ENCODE results near the gene KIF1C. TPM values are rescaled to one million over a fixed set of nuclear protein-coding genes. Genes with fewer than 3 reads are reported as not detected.
A peak's percentile ranks its signal among the peaks of the same experiment; 100 is the strongest.

Gene KIF1C
- total RNA-seq, 1 donor from 2014 or later, result 94.0 TPM

DNA sequence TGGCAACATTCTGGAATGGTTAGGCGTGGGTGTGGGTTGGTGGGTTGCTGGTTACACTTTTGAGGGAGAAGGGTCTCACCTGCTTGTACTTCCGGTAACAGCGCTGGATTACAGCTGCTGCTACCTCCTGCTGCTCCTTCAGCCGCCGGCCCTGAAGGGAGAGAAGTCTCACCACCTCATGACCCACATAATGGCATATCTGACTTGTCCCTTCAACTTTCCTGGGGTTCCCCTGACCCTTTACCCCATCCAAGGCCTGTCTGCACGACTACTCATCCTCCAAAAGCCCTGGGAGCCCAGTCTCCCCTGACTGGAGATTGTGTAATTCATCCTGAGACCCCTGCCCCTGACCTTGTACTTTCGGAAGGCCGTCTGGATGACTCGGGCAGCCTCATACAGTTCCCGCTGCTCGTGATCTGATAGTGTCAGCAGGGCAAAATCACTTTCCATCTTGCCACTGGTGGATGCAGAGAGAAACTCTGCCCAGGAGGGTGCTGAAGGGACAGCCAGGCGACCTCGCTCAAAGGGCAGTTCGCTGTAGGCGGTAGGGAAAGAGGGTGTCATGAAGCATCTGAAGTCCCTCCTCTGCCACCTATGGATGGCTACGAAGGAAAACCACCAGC lies 28.1 kb upstream of the KIF1C start:
- Histone ChIP-seq H3K27ac (peak overlapping the region; percentile 58 to 94), H3K9me3 (no peaks in the 10 kb centered on the region), H3K4me1 (peaks cover 9 to 25% of the 10 kb centered on the region in 2 donors), H3K36me3 (peaks cover 22 to 42% of the 10 kb centered on the region in 2 donors), H3K27me3 (no peaks in the 10 kb centered on the region), H3K4me3 (no peak overlapping the region)
- no peak for DNase-seq (ENCODE audit: low spot score in 2 of 2)
- intact Hi-C loops (cut with DNase I), result loop anchor here (5.0 kb wide), 1 partner anchor 827 kb away; the partner anchor contains the start of genes CYB5D2 and ZZEF1
- TF ChIP-seq CTCF (IDR thresholded peaks at IDR 0.05), result no peak

DNA sequence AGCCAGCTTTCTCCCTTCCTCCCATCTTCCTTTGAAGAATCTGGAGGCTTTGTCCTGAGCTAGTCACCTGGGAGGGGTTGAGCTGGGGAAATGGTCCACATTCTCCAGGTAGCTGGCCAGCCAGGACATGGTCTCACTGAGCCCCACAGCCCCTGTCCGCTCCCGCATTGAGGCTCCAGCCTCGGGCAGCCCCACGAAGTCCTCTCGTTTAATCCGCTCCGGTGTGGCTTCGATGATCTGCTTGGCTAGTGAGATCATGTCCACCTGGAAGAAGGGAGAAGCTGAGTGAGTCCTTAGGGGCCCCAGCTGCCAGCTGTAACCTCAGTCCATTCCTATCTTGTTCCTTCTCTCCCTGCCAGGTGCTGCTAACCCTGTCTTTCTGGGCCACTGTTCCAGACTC lies 27.5 kb upstream of the KIF1C start:
- Histone ChIP-seq H3K4me3 (no peak overlapping the region), H3K36me3 (peaks cover 22 to 43% of the 10 kb centered on the region in 2 donors), H3K27me3 (no peaks in the 10 kb centered on the region), H3K4me1 (peaks cover 9 to 25% of the 10 kb centered on the region in 2 donors), H3K27ac (peak overlapping the region; percentile 58 to 94), H3K9me3 (no peaks in the 10 kb centered on the region)
- intact Hi-C loops (cut with DNase I), result no loop called here
- TF ChIP-seq CTCF (IDR thresholded peaks at IDR 0.05), result no peak
- DNase-seq (ENCODE audit: low spot score in 2 of 2), result no peak

GRCh38 chr17:4971826-4972225 lies 25.9 kb upstream of the KIF1C start:
- no peak for TF ChIP-seq CTCF (IDR thresholded peaks at IDR 0.05)
- H3K4me1 ChIP-seq, result peaks cover 9 to 16% of the 10 kb centered on the region in 2 donors
- no peaks in the 10 kb centered on the region for H3K9me3 ChIP-seq
- no peaks in the 10 kb centered on the region for H3K27me3 ChIP-seq
- peak overlapping the region in 1 of 2 donors; percentile 16 for H3K27ac ChIP-seq
- DNase-seq (ENCODE audit: low spot score in 2 of 2), result no peak
- intact Hi-C loops (cut with DNase I), result no loop called here
- H3K36me3 ChIP-seq, result peaks cover 29 to 57% of the 10 kb centered on the region in 2 donors
- no peak overlapping the region for H3K4me3 ChIP-seq

DNA sequence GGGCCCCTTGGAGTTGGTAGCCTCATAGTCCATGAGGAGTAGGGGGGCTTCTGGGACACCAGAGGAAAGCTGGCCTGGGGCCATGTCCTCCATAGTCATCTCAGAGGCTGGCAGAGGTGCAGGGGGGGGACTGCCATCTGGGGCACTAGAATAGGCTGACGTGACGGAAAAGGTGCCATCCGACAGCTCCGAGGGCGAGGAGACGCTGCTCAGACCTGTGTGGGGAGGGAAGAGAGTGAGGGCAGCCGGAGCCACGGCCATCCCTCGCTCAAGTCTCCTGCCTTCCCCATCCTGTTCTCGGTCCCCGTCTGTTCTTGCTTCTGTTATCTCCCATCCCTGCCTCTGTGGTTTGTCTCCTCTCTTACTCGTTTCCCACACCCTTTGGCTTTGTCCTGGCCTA lies 25.4 kb upstream of the KIF1C start:
- no peak for DNase-seq (ENCODE audit: low spot score in 2 of 2)
- intact Hi-C loops (cut with DNase I), result no loop called here
- peaks cover 34 to 62% of the 10 kb centered on the region in 2 donors for H3K36me3 ChIP-seq

DNA sequence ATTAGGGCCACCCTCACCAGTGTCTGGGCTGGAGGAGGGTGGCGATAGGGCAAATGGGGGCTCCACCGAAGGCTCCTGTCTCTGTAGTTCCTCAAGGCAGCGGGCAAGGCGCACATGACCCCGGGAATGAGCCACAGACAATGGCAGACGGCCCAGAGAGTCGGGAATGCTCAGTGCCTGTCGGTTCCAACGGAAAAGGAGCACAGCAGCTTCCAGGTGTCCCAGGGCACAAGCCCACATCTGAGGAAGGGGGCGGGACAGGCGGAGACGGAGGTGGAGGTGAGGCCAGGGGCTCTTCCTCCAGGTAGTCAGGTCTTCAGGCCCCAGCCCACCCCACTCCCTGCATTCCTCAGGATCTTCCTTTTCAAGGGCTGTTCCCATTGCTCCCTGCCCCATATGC lies 25.0 kb upstream of the KIF1C start:
- H3K36me3 ChIP-seq, result peaks cover 38 to 66% of the 10 kb centered on the region in 2 donors
- intact Hi-C loops (cut with DNase I), result no loop called here
- TF ChIP-seq CTCF (IDR thresholded peaks at IDR 0.05), result no peak
- H3K9me3 ChIP-seq, result no peaks in the 10 kb centered on the region
- no peak for DNase-seq (ENCODE audit: low spot score in 2 of 2)
- no peak overlapping the region for H3K4me3 ChIP-seq
- H3K4me1 ChIP-seq, result peaks cover 9 to 16% of the 10 kb centered on the region in 2 donors
- H3K27me3 ChIP-seq, result no peaks in the 10 kb centered on the region
- H3K27ac ChIP-seq, result peak overlapping the region in 1 of 2 donors; percentile 47

More for the DNA sequence above, 25.4 kb upstream of the KIF1C start:
- Histone ChIP-seq H3K9me3 (no peaks in the 10 kb centered on the region), H3K4me1 (peaks cover 9 to 16% of the 10 kb centered on the region in 2 donors), H3K4me3 (no peak overlapping the region), H3K27me3 (no peaks in the 10 kb centered on the region), H3K27ac (peak overlapping the region in 1 of 2 donors; percentile 16)
- no peak for TF ChIP-seq CTCF (IDR thresholded peaks at IDR 0.05)

All from ascending aorta (tissue), 2 donors.